HepG2 (cell line): ENCODE results near the gene CAMTA2. TPM values are rescaled to one million over a fixed set of nuclear protein-coding genes. Genes with fewer than 3 reads are reported as not detected.

Experiments
- EZH2 ChIP-seq: conservative IDR thresholded peaks from 2 replicates; pipeline ENCODE4 v1.6.1; 2012; ENCODE audit warnings: mild to moderate bottlenecking, low read depth, low read length, moderate library complexity
- FOXK2 ChIP-seq: fragments of 450-650 bp; IDR thresholded peaks from 2 replicates; pipeline ENCODE4 v1.6.1; 2016
- GZF1 ChIP-seq: sonication (generic); formaldehyde crosslinking; IDR thresholded peaks from 2 replicates; pipeline ENCODE4 v1.5.1; 2020; ENCODE audit warnings: mild to moderate bottlenecking, missing genetic modification reagents
- KLF11 ChIP-seq: IDR thresholded peaks from 2 replicates; pipeline ENCODE4 v1.6.1; 2016; ENCODE audit warnings: missing compliant biosample characterization
- MIER2 ChIP-seq: IDR thresholded peaks from 2 replicates; pipeline ENCODE4 v1.6.1; 2016; ENCODE audit warnings: missing biosample characterization, missing genetic modification reagents
- ONECUT2 ChIP-seq: sonication (generic); formaldehyde crosslinking; IDR thresholded peaks from 2 replicates; pipeline ENCODE4 v1.4.0; 2020; ENCODE audit warnings: missing genetic modification reagents
- PBX2 ChIP-seq: IDR thresholded peaks from 2 replicates; pipeline ENCODE4 v1.6.1; 2016; ENCODE audit warnings: control low read depth
- SP2 ChIP-seq: sonication (generic); formaldehyde crosslinking; IDR thresholded peaks from 2 replicates; pipeline ENCODE4 v1.5.1; 2020; ENCODE audit warnings: mild to moderate bottlenecking, missing genetic modification reagents
- TP53 ChIP-seq: sonication (generic); formaldehyde crosslinking; conservative IDR thresholded peaks from 2 replicates; pipeline ENCODE4 v1.4.0; 2020; ENCODE audit warnings: missing genetic modification reagents
- WIZ ChIP-seq: sonication (generic); formaldehyde crosslinking; IDR thresholded peaks from 2 replicates; pipeline ENCODE4 v1.5.1; 2020; ENCODE audit warnings: mild to moderate bottlenecking, missing genetic modification reagents
- XBP1 ChIP-seq: sonication (generic); formaldehyde crosslinking; IDR thresholded peaks from 2 replicates; pipeline ENCODE4 v1.5.0; 2020; ENCODE audit warnings: missing genetic modification reagents
- ZNF460 ChIP-seq: sonication (generic); formaldehyde crosslinking; IDR thresholded peaks from 2 replicates; pipeline ENCODE4 v1.5.1; 2020; ENCODE audit warnings: missing genetic modification reagents, mild to moderate bottlenecking, borderline replicate concordance
- ZNF609 ChIP-seq: sonication (generic); formaldehyde crosslinking; IDR thresholded peaks from 2 replicates; pipeline ENCODE4 v1.4.0; 2020; ENCODE audit warnings: mild to moderate bottlenecking, missing genetic modification reagents, borderline replicate concordance
- ZNF746 ChIP-seq: sonication (generic); formaldehyde crosslinking; IDR thresholded peaks from 2 replicates; pipeline ENCODE4 v1.8.0; 2022; ENCODE audit warnings: mild to moderate bottlenecking, missing genetic modification reagents
- ZNF749 ChIP-seq: sonication (generic); formaldehyde crosslinking; IDR thresholded peaks from 2 replicates; pipeline ENCODE4 v1.8.0; 2022; ENCODE audit warnings: mild to moderate bottlenecking, missing genetic modification reagents, moderate library complexity, borderline replicate concordance
- polyA plus RNA-seq, 8 experiments: library from polyadenylated mRNA; depleted of rRNA in 3 of 8; stranded (reverse) in 7 of 8; unstranded in 1 of 8; fragments of >200 nt; fragmentation: Illumina TruSeq in 4 of 8; extraction: Trizol in 4 of 8; gene quantifications; 2 replicates each; pipeline versions ENCODE4 v1.2.1 to v1.2.3, GENCODE V29; 2011 to 2016; ENCODE audit warnings: low read depth in 4 of 8, missing spikeins in 1 of 8, mixed read lengths in 1 of 8; ENCODE audit not compliant: insufficient read depth in 1 of 8
- total RNA-seq, 5 experiments: library from RNA; depleted of rRNA; stranded (reverse); fragments of >200 nt; fragmentation: Illumina TruSeq; extraction: Trizol; gene quantifications; 2 replicates each; pipeline ENCODE4 v1.2.3, GENCODE V29; 2016; ENCODE audit warnings: low read depth in 1 of 5
- TF ChIP-seq, protein P1 (sequence below): sonication (generic); formaldehyde crosslinking; conservative IDR thresholded peaks from 2 replicates; pipeline ENCODE4 v1.4.0; 2020; ENCODE audit warnings: missing genetic modification reagents
- TF ChIP-seq, protein P2 (sequence below): sonication (generic); formaldehyde crosslinking; conservative IDR thresholded peaks from 2 replicates; pipeline ENCODE4 v1.4.0; 2020; ENCODE audit warnings: missing genetic modification reagents

The CAMTA2 gene
- total and polyA plus RNA-seq, 2 of the 13 experiments (the other 11 are each of a cell fraction or from before 2014, with no cell fraction given), result 4.1 to 7.1 TPM

DNA sequence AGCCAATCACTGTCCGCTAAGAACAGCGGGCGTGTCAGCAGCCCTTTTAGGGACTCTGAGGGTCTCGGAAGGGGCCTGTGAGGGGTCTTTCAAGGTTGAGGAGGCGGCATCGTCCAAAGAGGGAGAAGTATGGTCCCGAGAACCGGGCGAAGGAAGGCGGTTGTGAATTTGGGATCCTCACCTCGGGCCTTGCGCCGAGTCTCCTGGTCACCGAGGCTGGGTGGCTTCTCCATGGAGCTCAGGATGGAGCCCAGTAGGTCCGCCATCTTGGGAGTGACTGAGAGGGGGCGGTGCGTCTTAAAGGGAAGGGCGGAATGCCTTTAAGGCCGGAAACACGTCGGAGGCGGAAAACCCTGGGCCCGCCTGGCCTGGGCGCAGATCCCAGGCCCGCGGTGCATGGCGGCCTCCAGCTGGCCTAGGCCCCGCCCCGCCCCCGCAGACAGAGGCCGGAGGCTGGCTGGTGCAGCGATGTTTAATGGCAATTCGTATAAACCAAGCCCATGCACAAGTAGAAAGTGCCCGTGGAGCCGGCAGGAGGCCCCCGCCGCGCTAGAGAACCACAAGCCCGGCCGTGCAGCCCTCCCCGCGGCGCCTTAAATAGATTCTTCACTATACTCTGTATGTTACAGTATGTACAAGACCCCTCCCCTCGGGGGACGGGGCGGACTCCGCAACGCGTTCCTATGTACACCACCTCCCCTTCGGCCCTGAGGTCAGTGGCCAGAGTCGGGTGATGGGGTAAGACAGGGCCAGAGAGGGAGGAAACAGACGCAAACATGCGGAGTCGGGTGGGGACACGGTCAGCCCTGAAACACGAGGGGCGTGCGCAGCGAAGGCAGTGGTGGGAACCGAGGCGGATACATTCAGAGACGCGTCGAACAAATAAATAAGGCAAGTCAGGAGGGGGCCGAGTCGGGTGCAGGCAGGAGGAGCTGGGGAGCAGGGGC lies 19.7 kb downstream of the CAMTA2 start, which contains the start of gene SPAG7 (continued):
- TF ChIP-seq ZNF609 (no peak), ZNF749 (CRISPR knock-in tag) (0 out of 2 replicates have a peak, but pooled peaks have one; percentile 41), PBX2 (CRISPR knock-in tag) (no peak), FOXK2 (no peak), WIZ (CRISPR knock-in tag) (peak; percentile 27; the same call in 1 of the 2 replicates), XBP1 (CRISPR knock-in tag) (no peak), TP53 (CRISPR knock-in tag) (no peak), EZH2 (no peak), SP2 (peak; percentile 86), KLF11 (CRISPR knock-in tag) (peak; percentile 39; the same call in 1 of the 2 replicates), ONECUT2 (CRISPR knock-in tag) (no peak), ZNF746 (peak; percentile 66), ZNF460 (no peak), GZF1 (no peak; the same call in 1 of the 2 replicates), MIER2 (0 out of 2 replicates have a peak, but pooled peaks have one; percentile 39)
- TF ChIP-seq, protein P1, sequence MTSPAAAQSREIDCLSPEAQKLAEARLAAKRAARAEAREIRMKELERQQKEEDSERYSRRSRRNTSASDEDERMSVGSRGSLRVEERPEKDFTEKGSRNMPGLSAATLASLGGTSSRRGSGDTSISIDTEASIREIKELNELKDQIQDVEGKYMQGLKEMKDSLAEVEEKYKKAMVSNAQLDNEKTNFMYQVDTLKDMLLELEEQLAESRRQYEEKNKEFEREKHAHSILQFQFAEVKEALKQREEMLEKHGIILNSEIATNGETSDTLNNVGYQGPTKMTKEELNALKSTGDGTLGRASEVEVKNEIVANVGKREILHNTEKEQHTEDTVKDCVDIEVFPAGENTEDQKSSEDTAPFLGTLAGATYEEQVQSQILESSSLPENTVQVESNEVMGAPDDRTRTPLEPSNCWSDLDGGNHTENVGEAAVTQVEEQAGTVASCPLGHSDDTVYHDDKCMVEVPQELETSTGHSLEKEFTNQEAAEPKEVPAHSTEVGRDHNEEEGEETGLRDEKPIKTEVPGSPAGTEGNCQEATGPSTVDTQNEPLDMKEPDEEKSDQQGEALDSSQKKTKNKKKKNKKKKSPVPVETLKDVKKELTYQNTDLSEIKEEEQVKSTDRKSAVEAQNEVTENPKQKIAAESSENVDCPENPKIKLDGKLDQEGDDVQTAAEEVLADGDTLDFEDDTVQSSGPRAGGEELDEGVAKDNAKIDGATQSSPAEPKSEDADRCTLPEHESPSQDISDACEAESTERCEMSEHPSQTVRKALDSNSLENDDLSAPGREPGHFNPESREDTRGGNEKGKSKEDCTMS (CRISPR knock-in tag), result no peak
- TF ChIP-seq, protein P2, sequence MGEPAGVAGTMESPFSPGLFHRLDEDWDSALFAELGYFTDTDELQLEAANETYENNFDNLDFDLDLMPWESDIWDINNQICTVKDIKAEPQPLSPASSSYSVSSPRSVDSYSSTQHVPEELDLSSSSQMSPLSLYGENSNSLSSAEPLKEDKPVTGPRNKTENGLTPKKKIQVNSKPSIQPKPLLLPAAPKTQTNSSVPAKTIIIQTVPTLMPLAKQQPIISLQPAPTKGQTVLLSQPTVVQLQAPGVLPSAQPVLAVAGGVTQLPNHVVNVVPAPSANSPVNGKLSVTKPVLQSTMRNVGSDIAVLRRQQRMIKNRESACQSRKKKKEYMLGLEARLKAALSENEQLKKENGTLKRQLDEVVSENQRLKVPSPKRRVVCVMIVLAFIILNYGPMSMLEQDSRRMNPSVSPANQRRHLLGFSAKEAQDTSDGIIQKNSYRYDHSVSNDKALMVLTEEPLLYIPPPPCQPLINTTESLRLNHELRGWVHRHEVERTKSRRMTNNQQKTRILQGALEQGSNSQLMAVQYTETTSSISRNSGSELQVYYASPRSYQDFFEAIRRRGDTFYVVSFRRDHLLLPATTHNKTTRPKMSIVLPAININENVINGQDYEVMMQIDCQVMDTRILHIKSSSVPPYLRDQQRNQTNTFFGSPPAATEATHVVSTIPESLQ (CRISPR knock-in tag), result 0 out of 2 replicates have a peak, but pooled peaks have one; percentile 85
